ENCODE data around the gene RNF130. TPM values are rescaled to one million over a fixed set of nuclear protein-coding genes. Genes with fewer than 3 reads are reported as not detected.

Gene RNF130
- total and polyA plus RNA-seq, 4 donors, result 24.9 to 93.1 (median 51.4) TPM

DNA sequence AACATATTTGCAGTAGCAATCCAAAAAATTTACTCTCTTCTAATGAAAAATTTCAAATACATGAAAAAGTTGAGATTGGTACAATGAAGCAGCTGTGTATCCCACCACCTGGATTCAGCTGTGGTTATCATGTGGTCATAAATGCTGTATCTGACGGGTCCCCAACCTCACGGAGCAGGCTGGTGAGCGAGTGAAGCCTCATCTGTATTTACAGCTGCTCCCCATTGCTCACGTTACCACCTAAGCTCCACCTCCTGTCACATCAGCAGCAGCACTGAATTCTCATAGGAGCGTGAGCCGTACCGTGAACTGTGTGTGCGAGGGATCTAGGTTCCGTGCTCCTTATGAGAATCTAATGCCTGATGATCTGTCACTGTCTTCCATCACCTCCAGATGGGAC lies 6.8 kb upstream of the RNF130 start:
- Histone ChIP-seq H3K27me3 (ENCODE audit: control insufficient read depth in 4 of 4, insufficient read depth in 4 of 4, low read length in 3 of 4) (no peaks in the 10 kb centered on the region), H3K36me3 (ENCODE audit: control insufficient read depth in 4 of 4, insufficient read depth in 3 of 4, low read depth in 1 of 4, low read length in 3 of 4) (no peaks in the 10 kb centered on the region), H3K4me1 (ENCODE audit: control insufficient read depth in 4 of 4, insufficient read depth in 4 of 4, low read length in 3 of 4) (peaks cover 7 to 63% (median 47%) of the 10 kb centered on the region in 4 donors), H3K27ac (ENCODE audit: low read depth in 1 of 2, low read length in 2 of 2) (peak overlapping the region; percentile 40 to 52), H3K4me3 (ENCODE audit: low read depth in 1 of 3, low read length in 3 of 3) (no peak overlapping the region), H3K9ac (ENCODE audit: low read depth in 1 of 2, low read length in 2 of 2) (no peak overlapping the region), H3K9me3 (ENCODE audit: control insufficient read depth in 4 of 4, low read length in 3 of 4) (no peaks in the 10 kb centered on the region)
- WGBS, result 87% methylated on average over 9 of the region's 9 CpGs
- TF ChIP-seq EGR1 (IDR thresholded peaks at IDR 0.05; ENCODE audit: low read depth in 2 of 2), result no peak
- no peak for TF ChIP-seq SP1 (IDR thresholded peaks at IDR 0.05)
- TF ChIP-seq HNF4G (IDR thresholded peaks at IDR 0.05), result no peak
- TF ChIP-seq FOXA1 (IDR thresholded peaks at IDR 0.05), result no peak
- TF ChIP-seq, protein P1, sequence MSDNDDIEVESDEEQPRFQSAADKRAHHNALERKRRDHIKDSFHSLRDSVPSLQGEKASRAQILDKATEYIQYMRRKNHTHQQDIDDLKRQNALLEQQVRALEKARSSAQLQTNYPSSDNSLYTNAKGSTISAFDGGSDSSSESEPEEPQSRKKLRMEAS (IDR thresholded peaks at IDR 0.05), result no peak
- TF ChIP-seq, protein P2, sequence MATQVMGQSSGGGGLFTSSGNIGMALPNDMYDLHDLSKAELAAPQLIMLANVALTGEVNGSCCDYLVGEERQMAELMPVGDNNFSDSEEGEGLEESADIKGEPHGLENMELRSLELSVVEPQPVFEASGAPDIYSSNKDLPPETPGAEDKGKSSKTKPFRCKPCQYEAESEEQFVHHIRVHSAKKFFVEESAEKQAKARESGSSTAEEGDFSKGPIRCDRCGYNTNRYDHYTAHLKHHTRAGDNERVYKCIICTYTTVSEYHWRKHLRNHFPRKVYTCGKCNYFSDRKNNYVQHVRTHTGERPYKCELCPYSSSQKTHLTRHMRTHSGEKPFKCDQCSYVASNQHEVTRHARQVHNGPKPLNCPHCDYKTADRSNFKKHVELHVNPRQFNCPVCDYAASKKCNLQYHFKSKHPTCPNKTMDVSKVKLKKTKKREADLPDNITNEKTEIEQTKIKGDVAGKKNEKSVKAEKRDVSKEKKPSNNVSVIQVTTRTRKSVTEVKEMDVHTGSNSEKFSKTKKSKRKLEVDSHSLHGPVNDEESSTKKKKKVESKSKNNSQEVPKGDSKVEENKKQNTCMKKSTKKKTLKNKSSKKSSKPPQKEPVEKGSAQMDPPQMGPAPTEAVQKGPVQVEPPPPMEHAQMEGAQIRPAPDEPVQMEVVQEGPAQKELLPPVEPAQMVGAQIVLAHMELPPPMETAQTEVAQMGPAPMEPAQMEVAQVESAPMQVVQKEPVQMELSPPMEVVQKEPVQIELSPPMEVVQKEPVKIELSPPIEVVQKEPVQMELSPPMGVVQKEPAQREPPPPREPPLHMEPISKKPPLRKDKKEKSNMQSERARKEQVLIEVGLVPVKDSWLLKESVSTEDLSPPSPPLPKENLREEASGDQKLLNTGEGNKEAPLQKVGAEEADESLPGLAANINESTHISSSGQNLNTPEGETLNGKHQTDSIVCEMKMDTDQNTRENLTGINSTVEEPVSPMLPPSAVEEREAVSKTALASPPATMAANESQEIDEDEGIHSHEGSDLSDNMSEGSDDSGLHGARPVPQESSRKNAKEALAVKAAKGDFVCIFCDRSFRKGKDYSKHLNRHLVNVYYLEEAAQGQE (IDR thresholded peaks at IDR 0.05), result no peak
- TF ChIP-seq RXRA (IDR thresholded peaks at IDR 0.05), result no peak
- no peak for TF ChIP-seq HNF4A (conservative IDR thresholded peaks at IDR 0.05)
- TF ChIP-seq, protein P3, sequence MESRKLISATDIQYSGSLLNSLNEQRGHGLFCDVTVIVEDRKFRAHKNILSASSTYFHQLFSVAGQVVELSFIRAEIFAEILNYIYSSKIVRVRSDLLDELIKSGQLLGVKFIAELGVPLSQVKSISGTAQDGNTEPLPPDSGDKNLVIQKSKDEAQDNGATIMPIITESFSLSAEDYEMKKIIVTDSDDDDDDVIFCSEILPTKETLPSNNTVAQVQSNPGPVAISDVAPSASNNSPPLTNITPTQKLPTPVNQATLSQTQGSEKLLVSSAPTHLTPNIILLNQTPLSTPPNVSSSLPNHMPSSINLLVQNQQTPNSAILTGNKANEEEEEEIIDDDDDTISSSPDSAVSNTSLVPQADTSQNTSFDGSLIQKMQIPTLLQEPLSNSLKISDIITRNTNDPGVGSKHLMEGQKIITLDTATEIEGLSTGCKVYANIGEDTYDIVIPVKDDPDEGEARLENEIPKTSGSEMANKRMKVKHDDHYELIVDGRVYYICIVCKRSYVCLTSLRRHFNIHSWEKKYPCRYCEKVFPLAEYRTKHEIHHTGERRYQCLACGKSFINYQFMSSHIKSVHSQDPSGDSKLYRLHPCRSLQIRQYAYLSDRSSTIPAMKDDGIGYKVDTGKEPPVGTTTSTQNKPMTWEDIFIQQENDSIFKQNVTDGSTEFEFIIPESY (IDR thresholded peaks at IDR 0.05), result no peak
- TF ChIP-seq TAF1 (conservative IDR thresholded peaks at IDR 0.05), result no peak
- TF ChIP-seq RAD21 (IDR thresholded peaks at IDR 0.05), result no peak
- no peak for TF ChIP-seq GABPA (IDR thresholded peaks at IDR 0.05 in 1 of 2, conservative IDR thresholded peaks at IDR 0.05 in 1 of 2)
- TF ChIP-seq NR2F2 (IDR thresholded peaks at IDR 0.05), result no peak
- DNase-seq (ENCODE audit: low spot score), result no peak

DNA sequence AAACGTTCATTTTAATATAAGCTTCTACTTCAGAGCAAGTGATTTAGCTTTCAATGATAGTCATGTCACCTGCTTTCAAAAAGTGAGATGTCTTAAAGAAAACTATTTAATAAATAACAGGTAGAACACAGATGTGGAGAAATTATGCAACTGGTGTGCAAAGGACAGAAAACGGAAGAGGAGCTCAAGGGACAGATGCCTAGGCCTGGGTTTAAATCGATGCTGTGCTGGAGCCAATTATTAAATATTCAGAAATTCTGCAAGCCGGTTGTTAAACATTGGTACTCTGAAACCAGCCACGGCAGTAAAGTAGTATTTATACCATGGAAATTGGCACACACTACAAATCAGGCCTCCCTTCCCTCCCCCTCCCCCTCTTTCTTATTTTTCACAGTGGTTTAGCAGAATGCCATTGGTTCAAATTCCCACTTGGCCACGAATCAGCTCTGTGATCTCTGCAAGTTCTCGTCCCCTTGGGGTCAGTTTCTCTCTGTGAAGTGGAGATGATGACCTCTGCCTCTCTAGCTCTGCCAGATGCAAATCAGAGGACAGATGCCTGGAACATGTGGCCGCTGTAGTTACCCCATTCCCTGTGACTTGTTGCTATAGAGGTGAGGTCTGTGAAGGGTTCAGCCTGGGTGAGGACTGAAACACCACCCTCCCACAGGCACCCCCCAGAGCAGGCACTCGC lies 6.2 kb upstream of the RNF130 start:
- H3K36me3 ChIP-seq (ENCODE audit: control insufficient read depth in 4 of 4, insufficient read depth in 3 of 4, low read depth in 1 of 4, low read length in 3 of 4), result no peaks in the 10 kb centered on the region
- no peak overlapping the region for H3K4me3 ChIP-seq (ENCODE audit: low read depth in 1 of 3, low read length in 3 of 3)
- WGBS, result 45% methylated on average over 9 of the region's 9 CpGs
- no peak overlapping the region for H3K9ac ChIP-seq (ENCODE audit: low read depth in 1 of 2, low read length in 2 of 2)
- DNase-seq (ENCODE audit: low spot score), result no peak
- no peaks in the 10 kb centered on the region for H3K9me3 ChIP-seq (ENCODE audit: control insufficient read depth in 4 of 4, low read length in 3 of 4)
- peak overlapping the region; percentile 40 to 52 for H3K27ac ChIP-seq (ENCODE audit: low read depth in 1 of 2, low read length in 2 of 2)
- H3K4me1 ChIP-seq (ENCODE audit: control insufficient read depth in 4 of 4, insufficient read depth in 4 of 4, low read length in 3 of 4), result peaks cover 7 to 63% (median 47%) of the 10 kb centered on the region in 4 donors
- H3K27me3 ChIP-seq (ENCODE audit: control insufficient read depth in 4 of 4, insufficient read depth in 4 of 4, low read length in 3 of 4), result no peaks in the 10 kb centered on the region
- no peak for TF ChIP-seq GABPA (IDR thresholded peaks at IDR 0.05 in 1 of 2, conservative IDR thresholded peaks at IDR 0.05 in 1 of 2)
- TF ChIP-seq FOXA1 (IDR thresholded peaks at IDR 0.05), result no peak
- TF ChIP-seq HNF4A (conservative IDR thresholded peaks at IDR 0.05), result peak; percentile 54 to 70
- peak; percentile 71 to 76 for TF ChIP-seq RXRA (IDR thresholded peaks at IDR 0.05)
- TF ChIP-seq, protein P4, sequence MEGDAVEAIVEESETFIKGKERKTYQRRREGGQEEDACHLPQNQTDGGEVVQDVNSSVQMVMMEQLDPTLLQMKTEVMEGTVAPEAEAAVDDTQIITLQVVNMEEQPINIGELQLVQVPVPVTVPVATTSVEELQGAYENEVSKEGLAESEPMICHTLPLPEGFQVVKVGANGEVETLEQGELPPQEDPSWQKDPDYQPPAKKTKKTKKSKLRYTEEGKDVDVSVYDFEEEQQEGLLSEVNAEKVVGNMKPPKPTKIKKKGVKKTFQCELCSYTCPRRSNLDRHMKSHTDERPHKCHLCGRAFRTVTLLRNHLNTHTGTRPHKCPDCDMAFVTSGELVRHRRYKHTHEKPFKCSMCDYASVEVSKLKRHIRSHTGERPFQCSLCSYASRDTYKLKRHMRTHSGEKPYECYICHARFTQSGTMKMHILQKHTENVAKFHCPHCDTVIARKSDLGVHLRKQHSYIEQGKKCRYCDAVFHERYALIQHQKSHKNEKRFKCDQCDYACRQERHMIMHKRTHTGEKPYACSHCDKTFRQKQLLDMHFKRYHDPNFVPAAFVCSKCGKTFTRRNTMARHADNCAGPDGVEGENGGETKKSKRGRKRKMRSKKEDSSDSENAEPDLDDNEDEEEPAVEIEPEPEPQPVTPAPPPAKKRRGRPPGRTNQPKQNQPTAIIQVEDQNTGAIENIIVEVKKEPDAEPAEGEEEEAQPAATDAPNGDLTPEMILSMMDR (IDR thresholded peaks at IDR 0.05; ENCODE audit: low read depth, low read length, missing input control), result no peak
- TF ChIP-seq, protein P3 (IDR thresholded peaks at IDR 0.05), result peak; percentile 63
- TF ChIP-seq YY1 (IDR thresholded peaks at IDR 0.05), result peak; percentile 29
- no peak for TF ChIP-seq NR2F2 (IDR thresholded peaks at IDR 0.05)
- TF ChIP-seq, protein P1 (IDR thresholded peaks at IDR 0.05), result peak; percentile 38
- no peak for TF ChIP-seq TAF1 (conservative IDR thresholded peaks at IDR 0.05)
- TF ChIP-seq FOXA2 (IDR thresholded peaks at IDR 0.05), result no peak
- TF ChIP-seq JUND (IDR thresholded peaks at IDR 0.05), result peak in 1 of 2 donors; percentile 11
- TF ChIP-seq, protein P5, sequence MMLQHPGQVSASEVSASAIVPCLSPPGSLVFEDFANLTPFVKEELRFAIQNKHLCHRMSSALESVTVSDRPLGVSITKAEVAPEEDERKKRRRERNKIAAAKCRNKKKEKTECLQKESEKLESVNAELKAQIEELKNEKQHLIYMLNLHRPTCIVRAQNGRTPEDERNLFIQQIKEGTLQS (IDR thresholded peaks at IDR 0.05), result no peak
- no peak for TF ChIP-seq EGR1 (IDR thresholded peaks at IDR 0.05; ENCODE audit: low read depth in 2 of 2)
- TF ChIP-seq HNF4G (IDR thresholded peaks at IDR 0.05), result no peak
